Measurements from ENCODE around the gene RYR2. TPM values are rescaled to one million over a fixed set of nuclear protein-coding genes. Genes with fewer than 3 reads are reported as not detected.

RYR2 gene
- total RNA-seq, 1 experiment from 2014 or later, result 3.4 TPM

DNA sequence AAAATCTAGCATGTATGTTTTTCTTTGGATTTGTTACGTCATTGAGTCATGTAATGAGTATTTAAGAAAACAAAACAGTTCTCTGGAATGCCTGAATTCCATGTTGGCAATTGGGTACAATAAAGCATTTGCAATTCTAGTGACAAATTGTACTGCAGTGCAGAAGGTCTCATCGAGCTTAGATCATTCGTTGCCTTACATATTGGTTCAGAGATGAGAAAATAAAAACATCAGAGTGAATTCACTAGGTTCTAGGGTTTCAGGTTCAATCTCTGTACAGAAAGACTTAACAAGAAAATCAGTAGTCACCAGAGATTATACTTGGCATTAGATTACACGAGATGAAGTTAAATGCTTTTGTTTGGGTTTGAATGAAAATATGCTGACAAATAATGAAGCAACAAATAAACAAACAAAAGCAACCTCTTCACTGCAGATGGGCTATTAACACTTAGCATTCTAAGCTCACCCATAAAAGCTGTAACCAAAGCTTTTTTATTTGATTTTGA lies 124.7 kb downstream of the RYR2 start:
- no peak overlapping the region for H3K27ac Mint-ChIP-seq
- H3K27me3 Mint-ChIP-seq (ENCODE audit: low read depth), result no peaks in the 10 kb centered on the region
- DNase-seq, result no peak
- Histone ChIP-seq H2BK120ac (ENCODE audit: low read depth, low read length, poor library complexity, severe bottlenecking) (no peak overlapping the region), H4K20me1 (ENCODE audit: control insufficient read depth, insufficient read depth, insufficient read length) (no peaks in the 10 kb centered on the region), H2AK5ac (ENCODE audit: insufficient read length, low read length) (no peak overlapping the region), H2BK12ac (ENCODE audit: insufficient read length, low read depth, low read length) (no peak overlapping the region), H3K18ac (ENCODE audit: insufficient read length, low read depth, low read length) (no peak overlapping the region), H3K27ac (ENCODE audit: insufficient read length, low read depth, low read length) (no peak overlapping the region), H2BK20ac (ENCODE audit: low read depth, low read length, poor library complexity, severe bottlenecking) (no peak overlapping the region), H3K4ac (ENCODE audit: low read depth, low read length) (no peak overlapping the region), H3K14ac (ENCODE audit: insufficient read depth, low read length) (no peak overlapping the region), H3K4me2 (ENCODE audit: insufficient read depth, insufficient read length, low read length) (no peak overlapping the region), H3K23ac (ENCODE audit: insufficient read length, low read depth, low read length) (no peak overlapping the region), H3K23me2 (ENCODE audit: insufficient read length, low read depth, low read length, poor library complexity, severe bottlenecking) (no peaks in the 10 kb centered on the region), H3K4me1 (ENCODE audit: insufficient read depth, low read length) (no peaks in the 10 kb centered on the region), H3K79me2 (ENCODE audit: insufficient read depth, low read length) (no peaks in the 10 kb centered on the region), H3K27me3 (ENCODE audit: insufficient read depth, low read length) (no peaks in the 10 kb centered on the region), H3T11ph (ENCODE audit: low read length) (no peak overlapping the region), H3K9ac (ENCODE audit: extremely low read depth, insufficient read length, low read length) (no peak overlapping the region), H4K5ac (ENCODE audit: insufficient read length, low read depth, low read length) (no peak overlapping the region), H2AFZ (ENCODE audit: low read length) (no peak overlapping the region), H2BK5ac (ENCODE audit: insufficient read length, low read length) (no peak overlapping the region), H3K9me3 (ENCODE audit: control insufficient read depth, low read depth, low read length) (no peaks in the 10 kb centered on the region), H4K91ac (ENCODE audit: insufficient read length, low read depth, low read length) (no peak overlapping the region), H2BK15ac (ENCODE audit: low read depth, low read length) (no peak overlapping the region), H3K56ac (ENCODE audit: insufficient read length, low read depth, low read length) (no peak overlapping the region), H3K79me1 (ENCODE audit: insufficient read depth, low read depth, low read length, poor library complexity, severe bottlenecking) (no peaks in the 10 kb centered on the region), H4K8ac (replicated peaks; ENCODE audit: insufficient read length, low read depth, low read length) (no peak overlapping the region)
- no peak overlapping the region for H3K4me3 Mint-ChIP-seq
- no peaks in the 10 kb centered on the region for H3K9me3 Mint-ChIP-seq
- WGBS (ENCODE audit: extremely low coverage, insufficient read length, low lambda C conversion rate), result no CpG with 5 or more reads among the region's 4 CpGs
- TF ChIP-seq, protein P1, sequence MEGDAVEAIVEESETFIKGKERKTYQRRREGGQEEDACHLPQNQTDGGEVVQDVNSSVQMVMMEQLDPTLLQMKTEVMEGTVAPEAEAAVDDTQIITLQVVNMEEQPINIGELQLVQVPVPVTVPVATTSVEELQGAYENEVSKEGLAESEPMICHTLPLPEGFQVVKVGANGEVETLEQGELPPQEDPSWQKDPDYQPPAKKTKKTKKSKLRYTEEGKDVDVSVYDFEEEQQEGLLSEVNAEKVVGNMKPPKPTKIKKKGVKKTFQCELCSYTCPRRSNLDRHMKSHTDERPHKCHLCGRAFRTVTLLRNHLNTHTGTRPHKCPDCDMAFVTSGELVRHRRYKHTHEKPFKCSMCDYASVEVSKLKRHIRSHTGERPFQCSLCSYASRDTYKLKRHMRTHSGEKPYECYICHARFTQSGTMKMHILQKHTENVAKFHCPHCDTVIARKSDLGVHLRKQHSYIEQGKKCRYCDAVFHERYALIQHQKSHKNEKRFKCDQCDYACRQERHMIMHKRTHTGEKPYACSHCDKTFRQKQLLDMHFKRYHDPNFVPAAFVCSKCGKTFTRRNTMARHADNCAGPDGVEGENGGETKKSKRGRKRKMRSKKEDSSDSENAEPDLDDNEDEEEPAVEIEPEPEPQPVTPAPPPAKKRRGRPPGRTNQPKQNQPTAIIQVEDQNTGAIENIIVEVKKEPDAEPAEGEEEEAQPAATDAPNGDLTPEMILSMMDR (conservative IDR thresholded peaks at IDR 0.05), result no peak
- H3K36me3 Mint-ChIP-seq (ENCODE audit: insufficient read depth in 1 of 3, low read depth in 3 of 3), result no peaks in the 10 kb centered on the region
- peaks cover 23 to 41% of the 10 kb centered on the region in 2 experiments for H3K4me1 Mint-ChIP-seq
